HepG2 (cell line): ENCODE data around the gene ZNF23. TPM values are rescaled to one million over a fixed set of nuclear protein-coding genes. Genes with fewer than 3 reads are reported as not detected.

Experiments used
- ATAD3A ChIP-seq: sonication (generic); formaldehyde crosslinking; IDR thresholded peaks from 2 replicates; pipeline ENCODE4 v1.4.0; 2020; ENCODE audit warnings: missing genetic modification reagents
- FUBP1 ChIP-seq: sonication (generic); formaldehyde crosslinking; IDR thresholded peaks from 2 replicates; pipeline ENCODE4 v1.5.1; 2020; ENCODE audit warnings: missing genetic modification reagents, mild to moderate bottlenecking, borderline replicate concordance
- GLI4 ChIP-seq: sonication (generic); formaldehyde crosslinking; IDR thresholded peaks from 2 replicates; pipeline ENCODE4 v1.5.1; 2020; ENCODE audit warnings: missing genetic modification reagents, mild to moderate bottlenecking, moderate library complexity, borderline replicate concordance
- NR3C1 ChIP-seq: sonication (generic); formaldehyde crosslinking; IDR thresholded peaks from 2 replicates; pipeline ENCODE4 v1.4.0; 2020; ENCODE audit warnings: missing genetic modification reagents
- PPARG ChIP-seq: conservative IDR thresholded peaks from 2 replicates; pipeline ENCODE4 v1.6.1; 2016; ENCODE audit warnings: missing biosample characterization, missing genetic modification reagents
- SNAPC2 ChIP-seq: sonication (generic); formaldehyde crosslinking; IDR thresholded peaks from 2 replicates; pipeline ENCODE4 v1.8.1; 2022; ENCODE audit warnings: mild to moderate bottlenecking, missing genetic modification reagents
- SP2 ChIP-seq: sonication (generic); formaldehyde crosslinking; IDR thresholded peaks from 2 replicates; pipeline ENCODE4 v1.5.1; 2020; ENCODE audit warnings: mild to moderate bottlenecking, missing genetic modification reagents
- STAG1 ChIP-seq: sonication (generic); formaldehyde crosslinking; IDR thresholded peaks from 2 replicates; pipeline ENCODE4 v1.4.0; 2020; ENCODE audit warnings: missing genetic modification reagents
- THAP8 ChIP-seq: sonication (generic); formaldehyde crosslinking; IDR thresholded peaks from 2 replicates; pipeline ENCODE4 v1.5.1; 2020; ENCODE audit warnings: missing genetic modification reagents, mild to moderate bottlenecking, borderline replicate concordance
- ZFP36L1 ChIP-seq: sonication (generic); formaldehyde crosslinking; IDR thresholded peaks from 2 replicates; pipeline ENCODE4 v1.8.0; 2022; ENCODE audit warnings: mild to moderate bottlenecking, missing genetic modification reagents, moderate library complexity
- ZMAT3 ChIP-seq: sonication (generic); formaldehyde crosslinking; conservative IDR thresholded peaks from 2 replicates; pipeline ENCODE4 v1.7.0; 2021; ENCODE audit warnings: missing genetic modification reagents
- ZNF12 ChIP-seq: sonication (generic); formaldehyde crosslinking; IDR thresholded peaks from 2 replicates; pipeline ENCODE4 v1.5.0; 2020; ENCODE audit warnings: missing genetic modification reagents
- ZNF121 ChIP-seq: sonication (generic); formaldehyde crosslinking; IDR thresholded peaks from 2 replicates; pipeline ENCODE4 v1.5.0; 2020; ENCODE audit warnings: mild to moderate bottlenecking, missing genetic modification reagents
- ZNF143 ChIP-seq: sonication (generic); formaldehyde crosslinking; IDR thresholded peaks from 2 replicates; pipeline ENCODE4 v1.4.0; 2020; ENCODE audit warnings: missing genetic modification reagents
- ZNF431 ChIP-seq: sonication (generic); formaldehyde crosslinking; IDR thresholded peaks from 2 replicates; pipeline ENCODE4 v1.9.0; 2022; ENCODE audit warnings: missing genetic modification reagents, low read depth, mild to moderate bottlenecking, borderline replicate concordance
- ZNF432 ChIP-seq: sonication (generic); formaldehyde crosslinking; IDR thresholded peaks from 2 replicates; pipeline ENCODE4 v1.5.0; 2020; ENCODE audit warnings: missing genetic modification reagents, mild to moderate bottlenecking, borderline replicate concordance
- ZNF496 ChIP-seq: sonication (generic); formaldehyde crosslinking; IDR thresholded peaks from 2 replicates; pipeline ENCODE4 v1.8.1; 2023; ENCODE audit warnings: mild to moderate bottlenecking, moderate library complexity, missing genetic modification reagents; ENCODE audit not compliant: insufficient replicate concordance
- polyA plus RNA-seq, 8 experiments: library from polyadenylated mRNA; depleted of rRNA in 3 of 8; stranded (reverse) in 7 of 8; unstranded in 1 of 8; fragments of >200 nt; fragmentation: Illumina TruSeq in 4 of 8; extraction: Trizol in 4 of 8; gene quantifications; 2 replicates each; pipeline versions ENCODE4 v1.2.1 to v1.2.3, GENCODE V29; 2011 to 2016; ENCODE audit warnings: low read depth in 4 of 8, missing spikeins in 1 of 8, mixed read lengths in 1 of 8; ENCODE audit not compliant: insufficient read depth in 1 of 8
- total RNA-seq, 5 experiments: library from RNA; depleted of rRNA; stranded (reverse); fragments of >200 nt; fragmentation: Illumina TruSeq; extraction: Trizol; gene quantifications; 2 replicates each; pipeline ENCODE4 v1.2.3, GENCODE V29; 2016; ENCODE audit warnings: low read depth in 1 of 5
- TF ChIP-seq, protein P1 (sequence below): IDR thresholded peaks from 2 replicates; pipeline ENCODE4 v1.6.1; 2016; ENCODE audit warnings: low read depth, missing genetic modification reagents, missing compliant biosample characterization
- TF ChIP-seq, protein P2 (sequence below): sonication (generic); formaldehyde crosslinking; IDR thresholded peaks from 2 replicates; pipeline ENCODE4 v1.5.1; 2020; ENCODE audit warnings: missing genetic modification reagents, mild to moderate bottlenecking, borderline replicate concordance

ZNF23 gene
- total and polyA plus RNA-seq, 2 of the 13 experiments (the other 11 are each of a cell fraction or from before 2014, with no cell fraction given): 8.6 to 12.2 TPM

- TF ChIP-seq FUBP1 (CRISPR knock-in tag) (no peak), SP2 (CRISPR knock-in tag) (no peak), ATAD3A (CRISPR knock-in tag) (no peak), ZNF432 (no peak), ZNF143 (CRISPR knock-in tag) (no peak), ZNF431 (CRISPR knock-in tag) (peak; percentile 37; the same call in 1 of the 2 replicates), ZFP36L1 (CRISPR knock-in tag) (0 out of 2 replicates have a peak, but pooled peaks have one; percentile 45), ZNF12 (CRISPR knock-in tag) (no peak), ZNF121 (no peak), PPARG (CRISPR knock-in tag) (peak; percentile 26; the same call in 1 of the 2 replicates), GLI4 (CRISPR knock-in tag) (no peak), ZNF496 (CRISPR knock-in tag) (no peak), THAP8 (CRISPR knock-in tag) (no peak), STAG1 (CRISPR knock-in tag) (no peak), ZMAT3 (CRISPR knock-in tag) (peak; percentile 85; the same call in 1 of the 2 replicates), NR3C1 (no peak), SNAPC2 (CRISPR knock-in tag) (no peak)
- TF ChIP-seq, protein P1, sequence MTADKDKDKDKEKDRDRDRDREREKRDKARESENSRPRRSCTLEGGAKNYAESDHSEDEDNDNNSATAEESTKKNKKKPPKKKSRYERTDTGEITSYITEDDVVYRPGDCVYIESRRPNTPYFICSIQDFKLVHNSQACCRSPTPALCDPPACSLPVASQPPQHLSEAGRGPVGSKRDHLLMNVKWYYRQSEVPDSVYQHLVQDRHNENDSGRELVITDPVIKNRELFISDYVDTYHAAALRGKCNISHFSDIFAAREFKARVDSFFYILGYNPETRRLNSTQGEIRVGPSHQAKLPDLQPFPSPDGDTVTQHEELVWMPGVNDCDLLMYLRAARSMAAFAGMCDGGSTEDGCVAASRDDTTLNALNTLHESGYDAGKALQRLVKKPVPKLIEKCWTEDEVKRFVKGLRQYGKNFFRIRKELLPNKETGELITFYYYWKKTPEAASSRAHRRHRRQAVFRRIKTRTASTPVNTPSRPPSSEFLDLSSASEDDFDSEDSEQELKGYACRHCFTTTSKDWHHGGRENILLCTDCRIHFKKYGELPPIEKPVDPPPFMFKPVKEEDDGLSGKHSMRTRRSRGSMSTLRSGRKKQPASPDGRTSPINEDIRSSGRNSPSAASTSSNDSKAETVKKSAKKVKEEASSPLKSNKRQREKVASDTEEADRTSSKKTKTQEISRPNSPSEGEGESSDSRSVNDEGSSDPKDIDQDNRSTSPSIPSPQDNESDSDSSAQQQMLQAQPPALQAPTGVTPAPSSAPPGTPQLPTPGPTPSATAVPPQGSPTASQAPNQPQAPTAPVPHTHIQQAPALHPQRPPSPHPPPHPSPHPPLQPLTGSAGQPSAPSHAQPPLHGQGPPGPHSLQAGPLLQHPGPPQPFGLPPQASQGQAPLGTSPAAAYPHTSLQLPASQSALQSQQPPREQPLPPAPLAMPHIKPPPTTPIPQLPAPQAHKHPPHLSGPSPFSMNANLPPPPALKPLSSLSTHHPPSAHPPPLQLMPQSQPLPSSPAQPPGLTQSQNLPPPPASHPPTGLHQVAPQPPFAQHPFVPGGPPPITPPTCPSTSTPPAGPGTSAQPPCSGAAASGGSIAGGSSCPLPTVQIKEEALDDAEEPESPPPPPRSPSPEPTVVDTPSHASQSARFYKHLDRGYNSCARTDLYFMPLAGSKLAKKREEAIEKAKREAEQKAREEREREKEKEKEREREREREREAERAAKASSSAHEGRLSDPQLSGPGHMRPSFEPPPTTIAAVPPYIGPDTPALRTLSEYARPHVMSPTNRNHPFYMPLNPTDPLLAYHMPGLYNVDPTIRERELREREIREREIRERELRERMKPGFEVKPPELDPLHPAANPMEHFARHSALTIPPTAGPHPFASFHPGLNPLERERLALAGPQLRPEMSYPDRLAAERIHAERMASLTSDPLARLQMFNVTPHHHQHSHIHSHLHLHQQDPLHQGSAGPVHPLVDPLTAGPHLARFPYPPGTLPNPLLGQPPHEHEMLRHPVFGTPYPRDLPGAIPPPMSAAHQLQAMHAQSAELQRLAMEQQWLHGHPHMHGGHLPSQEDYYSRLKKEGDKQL (CRISPR knock-in tag): 0 out of 2 replicates have a peak, but pooled peaks have one; percentile 54
- TF ChIP-seq, protein P2, sequence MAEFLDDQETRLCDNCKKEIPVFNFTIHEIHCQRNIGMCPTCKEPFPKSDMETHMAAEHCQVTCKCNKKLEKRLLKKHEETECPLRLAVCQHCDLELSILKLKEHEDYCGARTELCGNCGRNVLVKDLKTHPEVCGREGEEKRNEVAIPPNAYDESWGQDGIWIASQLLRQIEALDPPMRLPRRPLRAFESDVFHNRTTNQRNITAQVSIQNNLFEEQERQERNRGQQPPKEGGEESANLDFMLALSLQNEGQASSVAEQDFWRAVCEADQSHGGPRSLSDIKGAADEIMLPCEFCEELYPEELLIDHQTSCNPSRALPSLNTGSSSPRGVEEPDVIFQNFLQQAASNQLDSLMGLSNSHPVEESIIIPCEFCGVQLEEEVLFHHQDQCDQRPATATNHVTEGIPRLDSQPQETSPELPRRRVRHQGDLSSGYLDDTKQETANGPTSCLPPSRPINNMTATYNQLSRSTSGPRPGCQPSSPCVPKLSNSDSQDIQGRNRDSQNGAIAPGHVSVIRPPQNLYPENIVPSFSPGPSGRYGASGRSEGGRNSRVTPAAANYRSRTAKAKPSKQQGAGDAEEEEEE: 0 out of 2 replicates have a peak, but pooled peaks have one; percentile 79
Observed at GRCh38 chr16:71484006-71484893, 22.2 kb upstream of the ZNF23 start (continued).
